Measurements from ENCODE around the gene TRIM72. TPM values are rescaled to one million over a fixed set of nuclear protein-coding genes. Genes with fewer than 3 reads are reported as not detected.

TRIM72 gene
- total and polyA plus RNA-seq, 2 donors (not counting 3 experiments of a cell fraction or from before 2014, with no cell fraction given) = not detected

GRCh38 chr16:31248344-31248743 lies 34.4 kb downstream of the TRIM72 start:
- TF ChIP-seq POLR2AphosphoS5 (IDR thresholded peaks at IDR 0.05; ENCODE audit: insufficient read depth, low read depth, low read length) (no peak), CTCF (IDR thresholded peaks at IDR 0.05; ENCODE audit: extremely low read depth in 1 of 2, insufficient read depth in 1 of 2, low read depth in 1 of 2, low read length in 2 of 2) (no peak), JUN (IDR thresholded peaks at IDR 0.05; ENCODE audit: borderline replicate concordance, insufficient read depth, insufficient read length, low read depth) (no peak), EZH2 (IDR thresholded peaks at IDR 0.05; ENCODE audit: borderline replicate concordance, low read depth, low read length, severe bottlenecking) (no peak), MAX (IDR thresholded peaks at IDR 0.05; ENCODE audit: insufficient read depth, insufficient read length) (no peak), FOS (IDR thresholded peaks at IDR 0.05; ENCODE audit: borderline replicate concordance, insufficient read depth, low read length) (no peak), GATA2 (IDR thresholded peaks at IDR 0.05; ENCODE audit: insufficient read depth, insufficient read length, low read depth, low read length) (no peak), MYC (IDR thresholded peaks at IDR 0.05; ENCODE audit: low read depth, low read length) (no peak), POLR2A (IDR thresholded peaks at IDR 0.05; ENCODE audit: low read depth, low read length) (no peak)
- Histone ChIP-seq H4K20me1 (replicated peaks; ENCODE audit: control insufficient read depth, extremely low read depth, insufficient read depth, low read length) (no peaks in the 10 kb centered on the region), H3K9ac (replicated peaks; ENCODE audit: extremely low read depth, insufficient read depth, low read length) (no peak overlapping the region), H2AFZ (ENCODE audit: low read depth, low read length) (no peak overlapping the region), H3K27me3 (ENCODE audit: control insufficient read depth in 2 of 2, insufficient read depth in 2 of 2, low read length in 2 of 2) (no peaks in the 10 kb centered on the region), H3K4me1 (ENCODE audit: control insufficient read depth, extremely low read depth, insufficient read depth, low read length) (no peaks in the 10 kb centered on the region), H3K9me3 (replicated peaks; ENCODE audit: control insufficient read depth, insufficient read depth, low read length) (no peaks in the 10 kb centered on the region), H3K4me2 (ENCODE audit: insufficient read depth, low read length) (no peak overlapping the region), H3K79me2 (ENCODE audit: control insufficient read depth, insufficient read depth, low read length) (no peaks in the 10 kb centered on the region), H3K9me1 (replicated peaks; ENCODE audit: control insufficient read depth, extremely low read depth, insufficient read depth, low read length) (no peaks in the 10 kb centered on the region), H3K27ac (ENCODE audit: insufficient read depth, low read depth, low read length) (no peak overlapping the region), H3K36me3 (ENCODE audit: control insufficient read depth in 2 of 2, extremely low read depth in 1 of 2, insufficient read depth in 2 of 2, low read length in 2 of 2) (no peaks in the 10 kb centered on the region), H3K4me3 (replicated peaks in 1 of 3; ENCODE audit: insufficient read depth in 1 of 3, low read depth in 1 of 3, low read length in 3 of 3) (no peak overlapping the region)
- POLR2A ChIA-PET = no interaction called here
- FAIRE-seq = no peak
- CTCF ChIA-PET = interaction anchor here (0.9 kb wide), 1 partner anchor 22 kb away, joined by 3 read pairs; no protein-coding TSS in a partner anchor
- no TSS peak for BruUV-seq (replicated peaks)
- dilution Hi-C loops (cut with MboI; ENCODE audit: extremely low pct_ligation_motif_present, low sequenced_read_pairs) = no loop called here
- no peak for DNase-seq (ENCODE audit: low read depth, low spot score)
- intact Hi-C loops (cut with micrococcal nuclease) = no loop called here

Data from endothelial cell of umbilical vein (primary cell).